HG02588 (cell line): ENCODE measurements around the gene PRKCQ.

ENCODE experiments used
- ATAC-seq: cut with Tn5 transposase; IDR thresholded peaks from one replicate; pipeline ENCODE4 v1.9.1; 2021; ENCODE audit warnings: mild to moderate bottlenecking, moderate library complexity; ENCODE audit not compliant: unreplicated experiment

The PRKCQ gene

DNA sequence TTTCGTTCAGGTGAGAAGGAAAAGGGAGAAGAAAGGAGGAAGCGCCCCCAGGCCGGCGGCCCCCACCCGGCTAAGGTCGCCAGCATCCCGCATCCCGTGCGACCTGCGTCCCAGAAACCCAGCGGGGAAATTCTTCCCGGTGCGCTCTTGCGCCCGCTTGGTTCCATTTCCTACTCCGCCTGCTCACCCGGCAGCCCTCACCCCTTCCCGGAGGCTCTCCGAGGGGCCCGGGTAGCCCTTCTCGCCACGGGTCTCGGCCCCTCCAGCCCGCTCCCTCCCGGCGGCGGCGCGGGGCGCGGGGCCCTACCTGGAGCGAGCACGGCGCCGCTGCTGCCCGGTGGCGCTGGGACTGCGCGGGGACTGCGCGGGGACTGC, at the start of gene PRKCQ:
TSS of gene PRKCQ (minus strand) at position 373 of the 375 bp plus-strand sequence. CDS start 65,141 bp downstream, outside the sequence.
- ATAC-seq = no peak

DNA sequence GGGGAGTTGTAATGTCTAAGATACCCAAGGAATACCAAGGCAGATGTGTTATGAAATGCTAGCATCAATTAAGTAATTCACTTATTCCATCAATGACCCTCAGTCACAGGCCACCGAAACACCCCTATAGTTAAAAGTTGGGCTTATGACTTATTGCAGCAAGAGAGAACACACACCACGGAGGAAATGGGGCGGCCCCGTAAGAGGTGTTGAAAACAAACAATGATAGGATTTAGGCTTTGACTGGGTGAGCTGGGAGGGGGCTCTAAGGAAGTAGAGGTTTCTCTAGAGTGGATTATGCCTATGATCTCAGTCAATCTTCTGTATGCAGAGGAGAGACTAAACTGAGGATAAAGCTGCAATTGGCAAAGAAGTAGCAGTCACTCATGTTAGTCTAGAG, 45.4 kb upstream of the PRKCQ start:
- no peak for ATAC-seq

DNA sequence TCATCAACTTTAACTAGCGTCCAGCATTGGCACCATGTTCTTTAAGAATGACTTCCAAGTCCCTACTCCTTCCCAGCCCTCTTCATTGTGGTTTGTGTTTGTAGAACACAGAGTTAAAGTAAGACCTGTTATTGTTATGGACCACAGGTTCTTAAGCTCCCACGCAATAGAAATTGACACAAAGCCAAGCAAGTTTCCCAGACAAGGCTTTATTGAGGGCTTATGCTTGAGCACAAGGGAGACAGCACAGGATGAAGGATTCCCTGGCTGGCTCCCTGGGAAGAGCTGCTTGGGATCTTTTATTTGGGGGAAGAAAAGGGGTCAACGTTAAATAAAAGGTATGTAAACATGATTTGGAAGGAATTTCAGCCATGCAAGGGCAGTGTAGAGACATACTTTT, 44.3 kb upstream of the PRKCQ start:
- no peak for ATAC-seq

DNA sequence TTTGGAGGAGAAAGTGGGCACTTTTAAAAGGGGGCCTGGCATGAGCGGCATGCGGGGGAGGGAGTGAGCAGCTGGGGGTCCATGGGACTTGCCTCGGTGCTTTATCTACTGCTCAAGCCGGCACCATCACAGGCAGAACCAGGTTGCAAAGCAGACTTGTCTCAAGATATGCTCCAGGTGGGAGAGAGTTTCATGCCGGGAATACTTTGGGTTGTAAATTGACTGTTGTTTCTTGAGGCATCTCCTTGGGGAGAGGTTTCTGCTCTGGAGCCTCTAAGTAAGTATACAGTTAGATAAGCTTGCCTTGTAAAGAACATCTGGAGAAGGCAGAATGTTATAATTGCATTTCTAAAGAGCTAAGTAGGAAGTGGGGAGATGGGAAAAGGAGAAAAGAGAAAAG, 42.8 kb upstream of the PRKCQ start:
- ATAC-seq = no peak

DNA sequence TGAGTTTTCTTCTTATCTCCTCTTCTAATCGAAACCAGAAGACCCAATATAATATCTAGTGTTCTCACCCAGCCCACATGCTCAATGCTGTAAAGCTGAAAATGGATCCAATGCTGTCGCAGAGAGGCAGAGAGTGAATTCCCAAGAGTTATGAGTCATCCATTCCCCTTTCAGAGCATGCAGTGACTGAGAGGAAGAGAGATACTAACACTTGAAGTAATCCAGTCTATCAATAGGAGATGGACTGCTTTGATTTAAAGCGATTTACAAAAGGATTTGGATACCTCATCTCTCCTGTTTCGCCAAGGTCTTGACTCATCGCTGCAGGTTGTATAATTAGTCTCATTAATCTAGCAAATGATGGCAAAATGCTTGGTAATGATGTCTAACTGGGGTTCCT, 41.5 kb upstream of the PRKCQ start:
- ATAC-seq = no peak

DNA sequence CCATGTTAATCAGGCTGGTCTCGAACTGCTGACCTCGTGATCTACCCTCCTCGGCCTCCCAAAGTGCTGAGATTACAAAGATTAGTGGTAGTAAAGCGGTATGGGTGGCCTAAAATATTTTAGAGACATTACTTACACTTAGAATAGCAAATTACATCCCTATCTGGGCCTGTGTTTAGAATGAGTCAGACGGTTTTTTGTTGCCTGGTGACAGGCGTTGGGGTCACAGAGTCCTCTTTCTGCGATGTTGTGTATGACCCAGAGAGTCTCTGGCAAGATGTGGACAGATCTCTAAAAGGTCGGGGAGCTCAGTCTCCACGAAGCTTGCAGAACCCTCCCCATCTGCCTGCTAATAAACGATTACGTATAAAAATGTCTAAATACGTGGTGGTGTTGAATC, 39.6 kb upstream of the PRKCQ start:
- no peak for ATAC-seq

DNA sequence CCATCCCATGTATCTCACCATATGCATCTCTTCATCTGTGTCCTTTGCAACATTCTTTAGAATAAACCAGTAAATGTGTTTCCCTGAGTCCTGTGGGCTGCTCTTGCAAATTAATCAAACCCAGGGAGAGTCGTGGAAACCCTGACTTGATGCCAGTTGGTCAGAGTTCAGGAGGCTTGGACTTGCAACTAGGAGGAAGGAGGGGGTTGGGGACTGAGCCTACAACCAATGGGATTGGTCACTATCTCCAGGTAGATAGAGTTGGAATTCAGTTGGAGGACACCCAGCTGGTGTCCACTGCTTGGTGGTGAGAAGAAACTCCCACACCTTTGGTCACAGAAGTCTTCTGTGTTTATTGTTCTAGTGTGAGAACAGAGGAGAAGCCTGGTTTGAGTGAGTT, 38.3 kb upstream of the PRKCQ start:
- ATAC-seq = no peak

DNA sequence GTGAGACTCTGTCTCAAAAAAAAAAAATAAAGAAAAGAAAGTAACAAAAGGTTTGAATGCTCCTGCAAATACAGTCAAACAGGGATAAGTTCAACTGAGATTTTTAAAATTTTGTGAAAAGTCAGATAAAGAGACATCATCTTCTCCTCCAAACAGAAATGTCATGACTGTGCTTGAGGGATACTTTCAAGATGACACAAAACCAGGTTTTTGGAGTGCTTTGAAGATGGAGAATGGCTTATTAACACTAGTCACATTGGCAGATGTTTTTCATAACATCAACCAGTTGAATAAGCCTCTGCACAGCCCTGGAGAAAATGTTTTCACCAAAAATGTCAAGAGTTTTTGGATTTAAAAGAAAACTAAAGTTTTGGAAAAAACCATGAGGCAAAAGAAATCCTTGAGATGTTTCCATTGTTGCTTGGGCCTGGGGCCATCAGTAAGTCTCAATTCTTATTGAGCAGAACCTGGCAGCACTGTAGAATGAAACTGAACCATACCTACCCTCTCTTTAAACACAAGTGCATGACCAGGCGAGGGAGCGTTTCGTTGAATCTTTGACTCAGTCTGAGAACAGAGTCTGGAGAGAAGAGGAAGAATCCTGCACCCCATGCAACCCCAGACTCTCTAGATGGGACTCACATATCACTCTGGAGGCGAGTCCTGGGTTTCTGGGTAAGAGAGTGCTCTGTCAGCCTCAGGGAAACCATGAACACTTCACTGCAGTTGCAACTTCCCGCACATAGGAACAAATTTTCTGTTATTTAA, 37.4 kb upstream of the PRKCQ start:
- no peak for ATAC-seq

DNA sequence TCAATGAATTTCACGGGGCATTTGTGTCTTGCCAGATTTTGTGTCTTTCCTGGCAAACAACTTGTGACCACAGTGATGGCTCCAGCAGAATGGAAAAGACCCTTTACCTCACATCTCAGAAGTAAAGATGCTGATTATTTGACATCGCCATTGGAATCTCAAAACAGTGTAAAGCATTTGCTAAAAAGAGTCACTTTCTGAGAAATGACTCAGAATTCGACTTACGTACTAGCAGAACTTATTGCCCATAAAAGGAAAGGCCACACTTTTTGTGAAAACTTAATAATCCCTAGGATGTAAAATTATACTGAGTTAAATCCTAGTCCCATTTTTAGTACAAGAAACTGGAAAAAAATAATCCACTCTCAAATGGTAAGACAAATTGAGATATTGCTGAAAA, 35.9 kb upstream of the PRKCQ start:
- no peak for ATAC-seq

DNA sequence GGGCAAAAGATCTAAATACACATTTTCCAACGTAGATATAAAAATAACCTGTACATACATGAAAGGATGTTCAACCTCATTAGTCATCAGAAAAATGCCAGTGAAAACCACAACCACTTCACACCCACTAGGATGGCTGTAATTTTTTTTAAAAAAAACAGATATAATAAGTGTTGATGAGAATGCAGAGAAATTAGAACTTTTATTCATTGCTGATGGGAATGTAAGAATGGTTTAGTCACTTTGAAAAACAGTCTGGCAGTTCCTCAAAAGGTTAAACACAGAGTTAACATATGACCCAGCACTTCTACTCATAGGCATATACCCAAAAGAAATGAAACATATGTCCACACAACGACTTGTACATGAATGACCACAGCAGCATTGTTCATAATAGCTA, 32.3 kb upstream of the PRKCQ start:
- ATAC-seq = no peak

DNA sequence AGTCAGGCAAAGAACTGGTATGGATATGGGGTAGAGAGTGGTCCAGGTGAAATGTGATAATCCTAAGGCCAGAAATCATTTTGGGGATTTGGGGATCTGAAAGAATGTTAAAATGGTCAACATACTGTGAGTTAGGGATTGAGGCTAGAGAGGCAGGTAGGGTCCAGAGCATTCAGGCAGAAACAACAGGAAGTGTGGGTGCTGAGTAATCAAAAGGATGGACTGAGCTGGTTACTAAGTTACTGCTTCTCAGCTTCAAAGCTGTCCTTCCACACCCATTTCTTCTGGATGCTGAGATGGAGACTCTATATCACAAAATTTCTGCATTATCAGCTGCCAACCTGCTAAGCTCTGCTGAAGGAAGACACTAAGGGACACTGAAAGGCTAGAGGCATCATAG, 30.6 kb upstream of the PRKCQ start:
- no peak for ATAC-seq

DNA sequence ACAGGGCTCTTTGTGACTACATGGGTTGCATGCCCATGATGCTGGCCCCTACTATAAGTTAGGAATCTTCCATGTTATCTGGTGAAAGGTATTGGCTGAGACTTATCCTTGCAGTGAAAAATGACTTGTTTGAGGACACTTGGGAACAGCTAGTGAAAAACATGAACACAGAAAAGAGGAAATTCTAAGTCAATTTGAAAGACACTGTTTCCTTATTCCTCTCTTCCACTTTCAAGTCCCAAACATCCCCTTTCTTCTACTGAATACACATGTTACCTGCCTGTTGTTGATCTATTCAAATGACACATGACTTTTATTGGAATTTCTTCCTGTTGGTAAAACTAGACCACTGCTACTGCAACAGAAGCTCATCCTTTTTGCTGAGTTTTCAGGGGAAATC, 29.5 kb upstream of the PRKCQ start:
- ATAC-seq = no peak

DNA sequence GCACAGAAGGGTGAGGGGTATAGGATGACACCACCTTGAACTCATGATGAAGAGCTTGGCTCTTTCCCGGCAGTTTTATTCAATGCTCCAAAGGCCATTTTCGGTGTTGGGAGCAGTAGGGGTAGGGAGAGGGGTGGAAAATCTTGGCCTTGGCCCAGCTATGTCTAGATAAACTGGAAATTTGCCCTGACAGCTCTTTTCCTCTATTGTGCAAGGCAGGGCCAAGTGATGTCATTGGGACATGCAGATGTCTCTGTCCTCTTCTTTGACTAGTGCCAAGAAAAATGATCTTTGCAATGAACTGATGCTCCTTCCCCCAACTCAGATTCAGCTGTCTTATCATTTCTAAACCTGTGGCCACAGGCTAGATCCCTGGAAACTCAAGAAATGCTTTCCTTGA, 27.7 kb upstream of the PRKCQ start:
- ATAC-seq = no peak

DNA sequence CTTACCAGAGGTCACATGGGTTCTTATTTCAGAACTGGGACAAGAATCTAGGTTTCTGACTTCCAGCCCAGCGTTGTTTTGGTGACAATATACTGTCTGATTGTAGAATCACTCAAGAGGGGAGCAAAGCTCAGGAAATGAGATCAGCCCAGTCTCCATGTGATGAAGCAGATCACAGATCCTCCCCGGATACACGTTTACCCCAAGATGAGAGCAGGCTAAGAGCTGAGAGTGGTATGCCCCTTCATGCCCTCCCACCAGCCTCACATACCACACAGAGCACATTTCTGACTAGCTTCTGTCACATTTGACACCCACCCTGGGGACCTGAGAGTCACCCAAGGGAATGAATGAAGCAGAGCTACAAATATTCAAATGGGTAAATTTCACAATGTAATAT, 27.1 kb upstream of the PRKCQ start:
- ATAC-seq = no peak

DNA sequence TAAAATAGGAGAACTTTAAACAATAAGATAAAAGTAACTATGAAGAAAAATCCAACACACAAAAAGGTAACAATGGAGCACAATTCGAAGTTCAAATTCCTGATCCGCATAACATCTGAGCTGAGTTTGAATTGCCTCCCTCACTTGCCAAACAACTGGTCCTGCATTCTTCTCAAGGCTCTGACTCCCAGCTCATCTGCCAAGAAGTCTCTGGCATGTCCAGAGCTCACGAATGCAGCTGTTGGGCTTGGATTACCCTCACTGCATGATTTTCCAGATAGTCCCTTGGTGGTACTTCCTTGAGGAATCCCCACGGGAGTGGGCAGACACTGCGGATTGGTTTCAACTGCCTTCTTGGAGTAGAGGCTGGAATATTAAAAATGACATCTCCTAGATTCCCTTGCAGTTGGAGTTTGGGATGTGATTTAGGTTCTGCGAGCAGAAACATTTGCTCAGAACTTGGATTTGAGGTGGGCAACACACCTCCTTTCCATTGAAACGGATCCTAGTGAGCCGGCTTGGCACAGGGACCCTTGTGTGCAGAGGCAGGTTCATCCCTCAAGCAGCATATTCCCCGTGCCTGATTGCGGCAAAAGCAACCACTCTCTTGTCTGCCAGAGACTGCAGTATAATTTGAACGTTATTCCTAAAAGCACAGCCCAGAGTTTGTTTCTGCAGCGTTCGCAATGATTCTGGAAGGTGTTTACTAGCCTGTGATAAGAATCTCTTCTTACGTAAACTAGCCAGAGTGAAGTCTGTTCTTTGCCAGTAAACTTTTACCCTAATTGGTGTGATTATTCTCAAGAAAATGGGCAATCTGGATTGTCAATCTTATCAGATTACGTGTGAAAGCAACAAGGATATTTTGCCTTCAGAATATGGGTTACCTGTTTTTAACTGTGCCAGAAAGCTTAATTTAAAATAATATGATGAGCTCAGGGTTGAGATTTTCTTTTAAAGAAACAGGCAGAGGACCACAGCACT, 23.4 kb upstream of the PRKCQ start:
- ATAC-seq = no peak

DNA sequence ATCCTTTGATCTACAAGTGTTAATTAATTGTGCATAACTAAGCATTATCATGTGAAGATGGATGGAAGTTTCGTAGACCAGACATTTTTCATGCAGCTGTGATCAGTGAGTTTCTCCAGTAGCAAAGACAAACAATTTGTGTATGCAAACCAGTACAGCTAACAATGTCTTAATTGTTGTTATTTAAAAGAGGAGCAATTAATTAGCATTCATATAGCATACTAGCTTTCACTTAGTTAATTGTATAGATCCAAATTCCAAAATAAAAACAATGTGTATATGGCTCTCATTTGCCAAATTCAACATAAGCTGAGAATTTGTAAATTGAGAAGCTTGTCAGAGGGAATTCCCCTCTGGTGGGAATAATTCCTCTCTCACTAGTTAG, 22.6 kb upstream of the PRKCQ start:
- no peak for ATAC-seq

DNA sequence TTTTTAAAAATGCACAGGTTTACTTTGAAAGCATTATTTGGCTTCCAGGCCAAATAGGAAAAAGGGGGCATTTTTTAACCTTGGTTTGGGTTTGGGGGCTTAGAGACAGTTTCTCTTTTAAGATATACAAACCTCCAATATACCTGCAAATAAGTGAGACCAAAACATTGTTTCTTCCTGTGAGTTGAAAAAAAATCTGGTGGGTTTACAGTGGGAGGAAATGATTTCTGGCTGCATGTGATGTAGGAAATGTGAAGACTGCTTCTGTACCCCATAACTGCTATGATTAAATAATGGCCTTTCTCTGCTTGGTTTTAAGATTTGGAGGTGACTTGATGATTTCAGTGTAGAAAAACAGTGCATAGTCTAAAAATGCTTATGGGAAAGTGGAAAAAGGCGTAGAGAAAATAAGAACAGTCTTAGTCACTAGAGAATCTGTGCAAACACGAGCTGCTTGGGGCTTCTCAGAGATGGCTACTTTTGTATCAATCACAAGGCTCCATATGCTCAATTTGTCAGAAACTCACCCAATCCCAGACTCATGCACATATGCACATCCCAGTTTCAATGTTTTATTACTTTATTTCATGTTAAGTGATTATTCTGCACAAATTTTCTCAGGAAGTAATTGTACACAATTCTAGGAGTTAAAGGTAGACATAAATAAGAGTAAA, 22.1 kb upstream of the PRKCQ start:
- ATAC-seq = no peak

DNA sequence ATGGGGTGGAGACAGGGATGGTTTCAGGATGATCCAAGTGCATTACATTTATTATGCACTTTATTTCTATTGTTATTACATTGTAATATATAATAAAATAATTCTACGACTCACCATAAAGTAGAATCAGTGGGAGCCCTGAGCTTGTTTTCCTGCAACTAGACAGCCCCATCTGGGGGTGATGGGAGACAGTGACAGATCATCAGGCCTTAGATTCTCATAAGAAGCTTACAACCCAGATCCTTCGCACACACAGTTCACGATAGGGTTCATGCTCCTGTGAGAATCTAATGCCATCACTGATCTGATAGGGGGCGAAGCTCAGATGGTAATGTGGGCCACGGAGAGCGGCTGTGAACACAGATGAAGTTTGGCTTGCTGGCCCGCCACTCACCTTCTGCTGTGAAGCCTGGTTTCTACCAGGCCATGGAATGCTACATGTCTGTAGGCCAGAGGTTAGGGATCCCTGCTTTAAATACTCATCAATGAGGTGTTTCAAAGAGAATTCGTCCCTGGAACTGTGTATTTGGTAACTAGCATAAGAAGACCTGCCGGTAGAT, 21.2 kb upstream of the PRKCQ start:
- ATAC-seq = no peak

DNA sequence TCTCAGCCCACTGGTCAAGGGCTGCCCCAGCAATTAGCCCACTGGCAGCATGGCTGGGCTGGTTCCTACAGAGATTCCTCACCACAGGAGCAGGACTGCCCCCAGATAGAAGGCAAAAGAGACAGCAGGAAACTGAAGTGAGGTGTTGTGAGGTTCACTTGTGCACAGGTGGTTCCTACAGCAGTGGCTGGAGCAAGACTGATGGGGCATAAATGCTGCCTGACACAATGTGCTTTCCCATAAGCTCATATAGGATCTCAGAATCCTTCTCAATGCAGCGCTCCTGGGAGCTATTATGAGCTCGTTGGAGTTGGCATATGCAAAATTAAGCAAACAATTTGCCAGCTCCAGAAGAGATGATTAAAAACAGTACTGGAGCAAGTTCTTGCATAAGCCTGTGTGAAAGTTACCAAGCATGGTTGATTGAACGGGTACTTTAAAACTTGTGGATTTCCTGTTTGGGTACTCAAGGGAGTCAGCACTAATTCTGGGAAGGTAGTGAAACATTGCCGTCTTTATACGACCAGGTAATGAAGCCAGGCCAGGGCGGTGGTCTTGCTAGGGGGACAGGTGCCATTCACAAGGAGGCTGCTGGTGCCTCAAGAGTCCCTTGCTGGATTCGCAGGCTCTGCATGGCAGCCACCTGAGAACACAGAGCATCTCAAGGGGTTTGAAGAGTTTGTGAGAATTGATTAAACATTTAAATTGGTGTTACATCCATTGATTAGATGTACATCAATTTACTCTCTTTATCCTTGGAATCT, 20.3 kb upstream of the PRKCQ start:
- ATAC-seq = no peak

DNA sequence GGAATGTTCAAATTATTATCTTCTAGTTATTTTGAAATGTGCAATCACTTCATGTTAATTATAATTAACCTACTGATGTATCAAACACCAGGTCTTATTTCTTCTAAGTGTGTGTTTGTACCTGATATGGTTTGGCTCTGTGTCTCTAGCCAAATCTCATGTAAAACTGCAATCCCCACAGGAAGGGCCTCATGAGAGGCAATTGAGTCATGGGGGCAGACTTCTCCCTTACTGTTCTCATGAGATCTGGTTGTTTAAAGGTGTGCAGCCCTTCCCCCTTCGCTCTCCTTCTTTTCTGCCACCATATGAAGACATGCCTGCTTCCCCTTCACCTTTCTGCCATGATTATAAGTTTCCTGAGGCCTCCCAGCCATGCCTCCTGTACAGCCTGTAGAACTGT, 18.6 kb upstream of the PRKCQ start:
- no peak for ATAC-seq

DNA sequence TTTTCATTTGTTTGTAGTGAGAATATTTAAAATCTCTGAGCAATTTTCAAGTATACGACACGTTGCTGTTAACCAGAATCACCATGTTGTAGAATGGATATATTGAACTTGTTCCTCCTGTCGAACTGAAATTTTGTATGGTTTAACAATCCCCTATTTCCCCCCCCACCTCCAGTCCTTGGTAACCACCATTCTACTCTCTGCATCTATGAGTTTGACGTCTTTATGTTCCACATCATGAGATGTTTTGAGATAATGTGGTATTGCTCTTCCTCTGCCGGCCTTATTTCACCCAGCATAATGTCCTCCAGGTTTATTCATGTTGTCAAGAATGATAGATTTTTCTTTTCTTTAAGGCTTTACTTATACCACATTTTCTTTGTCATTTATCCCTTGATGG, 17.4 kb upstream of the PRKCQ start:
- no peak for ATAC-seq
